OCI-LY7 (cell line): ENCODE measurements around the gene SP140L. TPM values are rescaled to one million over a fixed set of nuclear protein-coding genes. Genes with fewer than 3 reads are reported as not detected.

Experiments used
- Bru-seq: library from RNA; stranded (reverse); fragments of 400-500 nt; gene quantifications from one replicate; lab custom pipeline; 2021; lab: Mats Ljungman, UMichigan
- BruChase-seq, 2 experiments: library from RNA; stranded (reverse); fragments of 400-500 nt; gene quantifications; one replicate each; lab custom pipeline; 2021; lab: Mats Ljungman, UMichigan
- BruUV-seq: library from RNA; stranded (reverse); fragments of 400-500 nt; replicated peaks from 2 replicates; lab custom pipeline; 2021; lab: Mats Ljungman, UMichigan
- CTCF ChIA-PET: fragments of 300-600 bp; sonication (Branson Sonifier 250); formaldehyde crosslinking; loops from one replicate; lab custom pipeline; 2022; ENCODE audit warnings: antibody characterized with exemption; ENCODE audit not compliant: unreplicated experiment; lab: Charles Lee
- POLR2A ChIA-PET: fragments of 300-600 bp; sonication (Branson Sonifier 250); formaldehyde crosslinking; loops from one replicate; lab custom pipeline; 2022; ENCODE audit warnings: antibody characterized with exemption; lab: Charles Lee
- DNase-seq: peaks from one replicate; pipeline ENCODE4 v3.0.0-alpha.2; 2015; ENCODE audit warnings: low spot score
- H2AFZ ChIP-seq: fragments of 200-600 bp; sonication (generic), shearing (Covaris generic); 2 replicates; pipeline ENCODE4 v1.6.1; 2014; ENCODE audit warnings: mild to moderate bottlenecking, antibody characterized with exemption, low read length, moderate library complexity
- H3K27ac ChIP-seq: fragments of 200-600 bp; sonication (generic); 2 replicates; pipeline ENCODE4 v1.5.1; 2014; ENCODE audit warnings: mixed run types, low read depth, mild to moderate bottlenecking, moderate library complexity, low read length, inconsistent platforms; ENCODE audit not compliant: poor library complexity, severe bottlenecking
- H3K36me3 ChIP-seq: fragments of 200-600 bp; sonication (generic); 2 replicates; pipeline ENCODE4 v1.6.1; 2014; ENCODE audit warnings: mild to moderate bottlenecking, antibody characterized with exemption, low read length, moderate library complexity, mixed read lengths; ENCODE audit not compliant: insufficient read depth
- H3K4me1 ChIP-seq: fragments of 200-600 bp; sonication (generic); 2 replicates; pipeline ENCODE4 v1.5.1; 2014; ENCODE audit warnings: mild to moderate bottlenecking, low read length; ENCODE audit not compliant: insufficient read depth, poor library complexity, severe bottlenecking
- H3K4me2 ChIP-seq: fragments of 200-600 bp; sonication (generic); 2 replicates; pipeline ENCODE4 v1.6.1; 2014; ENCODE audit warnings: mild to moderate bottlenecking, low read length
- H3K4me3 ChIP-seq: fragments of 200-600 bp; sonication (generic); 2 replicates; pipeline ENCODE4 v1.5.1; 2014; ENCODE audit warnings: mild to moderate bottlenecking, low read depth, low read length; ENCODE audit not compliant: poor library complexity, severe bottlenecking
- H3K79me2 ChIP-seq: fragments of 200-600 bp; sonication (generic); 2 replicates; pipeline ENCODE4 v1.6.1; 2016; ENCODE audit warnings: low read depth, mild to moderate bottlenecking, low read length, moderate library complexity, mixed read lengths; ENCODE audit not compliant: insufficient read depth
- H3K9me2 ChIP-seq: fragments of 200-600 bp; sonication (generic); 2 replicates; pipeline ENCODE4 v1.6.1; 2016; ENCODE audit warnings: mild to moderate bottlenecking, low read length, mixed read lengths; ENCODE audit not compliant: insufficient read depth
- H3K9me3 ChIP-seq: fragments of 200-600 bp; sonication (generic); 2 replicates; pipeline ENCODE4 v1.6.1; 2014; ENCODE audit warnings: mild to moderate bottlenecking, mixed run types, low read length, mixed read lengths
- H4K20me1 ChIP-seq: fragments of 200-600 bp; sonication (generic); 2 replicates; pipeline ENCODE4 v1.6.1; 2014; ENCODE audit warnings: mild to moderate bottlenecking, antibody characterized with exemption, low read length, moderate library complexity, mixed read lengths; ENCODE audit not compliant: insufficient read depth
- EZH2phosphoT487 ChIP-seq: fragments of 200-600 bp; sonication (generic); IDR thresholded peaks from 2 replicates; pipeline ENCODE4 v1.6.1; 2018; ENCODE audit warnings: low read depth, borderline replicate concordance, mild to moderate bottlenecking, mixed run types, antibody characterized with exemption, low read length, moderate library complexity, mixed read lengths
- intact Hi-C: fragments of 100-400 bp; cut with micrococcal nuclease; formaldehyde crosslinking; loops from one replicate; pipeline ENCODE4 v1.10.0; 2022; ENCODE audit not compliant: unreplicated experiment
- long read RNA-seq: library from polyadenylated mRNA; stranded (forward); transcript quantifications from one replicate; pipeline ENCODE4 v2.0.0, GENCODE V29; 2022
- total RNA-seq, 2 experiments: library from RNA; depleted of rRNA in 1 of 2; stranded (reverse); fragments of >200 nt in 1 of 2; shearing (Covaris generic) in 1 of 2; gene quantifications; 2 replicates each; pipeline ENCODE4 v1.2.3, GENCODE V29; 2014 to 2022
- TF ChIP-seq, protein P1 (sequence below): fragments of 200-600 bp; sonication (generic); conservative IDR thresholded peaks from 2 replicates; pipeline ENCODE4 v1.5.1; 2014; ENCODE audit warnings: mild to moderate bottlenecking, antibody characterized with exemption, low read length, moderate library complexity, mixed read lengths

SP140L gene
- total RNA-seq (2014; rRNA removed; shearing (Covaris generic)) = 7.5 and 10.4 TPM in 2 replicates
- total RNA-seq (2022) = 17.0 and 19.3 TPM in 2 replicates
- percentile 67 among the genes with signal in this experiment for Bru-seq, nascent RNA
- BruChase-seq, experiment 1, labeled RNA remaining after a 6-hour chase = percentile 56 among the genes with signal in this experiment
- BruChase-seq, experiment 2, labeled RNA remaining after a 2-hour chase = percentile 58 among the genes with signal in this experiment
- long read RNA-seq, transcript SP140L-201 (18 exons, 2,502 nt) = minor isoform, 6 of 29 reads
- long read RNA-seq, transcript SP140L-203 (19 exons, 2,665 nt) = major isoform, 8 of 29 reads
- long read RNA-seq, partial matches to known transcripts = 3 of 29 reads
- long read RNA-seq, other reads (novel, unspliced or antisense) = 12 of 29 reads

DNA sequence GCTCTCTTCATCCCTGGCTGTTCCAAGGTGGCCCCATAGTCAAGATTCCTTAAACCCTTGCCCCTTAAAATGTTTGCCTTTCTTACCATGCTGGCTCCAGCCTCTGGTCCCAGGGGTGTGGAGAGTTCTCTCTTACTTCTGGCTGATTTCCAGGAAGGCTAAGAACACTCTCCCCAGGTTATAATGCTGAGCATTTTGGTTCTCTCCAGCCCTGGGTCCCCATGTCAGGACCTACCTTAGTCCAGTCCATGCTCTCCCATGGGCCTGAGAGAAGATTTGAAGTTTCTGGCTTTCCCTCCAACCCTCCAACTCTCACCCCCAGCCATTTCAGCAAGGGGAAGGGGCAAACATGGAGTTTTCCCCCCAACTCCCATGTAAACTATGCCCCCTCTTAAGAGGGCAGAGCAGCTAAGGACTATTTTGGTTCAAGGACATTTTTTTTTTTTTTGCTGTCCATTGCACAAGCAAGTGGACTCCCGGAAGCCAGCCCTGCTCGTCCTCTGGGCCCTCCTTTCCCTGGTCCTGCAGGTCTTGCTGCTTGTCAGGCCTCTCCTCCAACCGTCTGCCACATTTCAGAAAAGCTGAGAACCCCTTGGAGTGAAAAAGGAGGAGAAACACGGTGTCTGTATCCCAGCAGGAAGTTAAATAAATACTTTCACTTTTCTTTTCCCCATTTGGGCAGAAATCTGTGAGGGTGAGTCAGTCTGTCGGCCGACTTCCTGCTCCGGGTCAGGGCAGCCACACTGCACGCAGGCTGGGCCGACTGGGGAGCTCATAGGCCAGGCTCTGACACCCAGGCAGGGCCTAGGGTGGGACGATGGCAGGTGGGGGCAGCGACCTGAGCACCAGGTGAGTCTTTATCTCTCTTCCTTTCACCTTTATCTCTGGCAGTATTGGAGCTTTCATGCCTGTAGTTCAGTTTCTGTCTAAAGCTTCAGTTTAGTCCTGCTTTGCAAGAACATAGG lies at the start of gene SP140L:
Gene SP140L (plus strand): TSS at position 741 of the 965 bp plus-strand sequence. CDS start 77 bp downstream, at position 818.
- CTCF ChIA-PET = interaction anchor here (0.5 kb wide), 1 partner anchor 255 kb away, joined by 3 read pairs; no protein-coding TSS in a partner anchor
- BruUV-seq = TSS peak; percentile 81
- H3K4me1 ChIP-seq = peaks cover 29% of the 10 kb centered on the region

DNA sequence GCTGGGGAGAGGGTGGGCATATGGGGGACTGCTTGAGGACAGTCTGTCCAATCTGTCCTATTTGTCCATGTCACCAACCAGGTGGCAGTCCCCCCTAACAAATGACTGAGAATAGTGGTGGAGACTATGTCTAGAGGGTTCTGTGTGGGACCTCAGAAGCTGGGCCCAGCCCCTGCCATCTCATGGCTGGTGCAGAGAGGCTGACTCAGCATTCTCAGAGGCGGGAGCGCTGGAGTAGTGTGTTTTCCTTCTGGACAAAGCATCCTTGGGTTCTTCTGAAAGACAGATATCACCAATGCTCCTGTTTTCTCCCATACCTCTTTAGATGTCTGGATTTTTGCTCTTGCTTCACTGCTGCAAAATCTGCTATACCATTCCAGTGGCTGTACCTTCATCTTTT lies 44.1 kb upstream of the SP140L start:
- H3K27ac ChIP-seq = no peak overlapping the region
- no peaks in the 10 kb centered on the region for H3K4me1 ChIP-seq
- H3K79me2 ChIP-seq = no peaks in the 10 kb centered on the region
- H3K9me2 ChIP-seq = no peaks in the 10 kb centered on the region
- TF ChIP-seq, protein P1, sequence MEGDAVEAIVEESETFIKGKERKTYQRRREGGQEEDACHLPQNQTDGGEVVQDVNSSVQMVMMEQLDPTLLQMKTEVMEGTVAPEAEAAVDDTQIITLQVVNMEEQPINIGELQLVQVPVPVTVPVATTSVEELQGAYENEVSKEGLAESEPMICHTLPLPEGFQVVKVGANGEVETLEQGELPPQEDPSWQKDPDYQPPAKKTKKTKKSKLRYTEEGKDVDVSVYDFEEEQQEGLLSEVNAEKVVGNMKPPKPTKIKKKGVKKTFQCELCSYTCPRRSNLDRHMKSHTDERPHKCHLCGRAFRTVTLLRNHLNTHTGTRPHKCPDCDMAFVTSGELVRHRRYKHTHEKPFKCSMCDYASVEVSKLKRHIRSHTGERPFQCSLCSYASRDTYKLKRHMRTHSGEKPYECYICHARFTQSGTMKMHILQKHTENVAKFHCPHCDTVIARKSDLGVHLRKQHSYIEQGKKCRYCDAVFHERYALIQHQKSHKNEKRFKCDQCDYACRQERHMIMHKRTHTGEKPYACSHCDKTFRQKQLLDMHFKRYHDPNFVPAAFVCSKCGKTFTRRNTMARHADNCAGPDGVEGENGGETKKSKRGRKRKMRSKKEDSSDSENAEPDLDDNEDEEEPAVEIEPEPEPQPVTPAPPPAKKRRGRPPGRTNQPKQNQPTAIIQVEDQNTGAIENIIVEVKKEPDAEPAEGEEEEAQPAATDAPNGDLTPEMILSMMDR = no peak
- no peak for TF ChIP-seq EZH2phosphoT487
- no peak for DNase-seq
- POLR2A ChIA-PET = no interaction called here
- H4K20me1 ChIP-seq = no peaks in the 10 kb centered on the region
- H3K4me3 ChIP-seq = no peak overlapping the region
- no peaks in the 10 kb centered on the region for H3K36me3 ChIP-seq
- CTCF ChIA-PET = no interaction called here
- H3K9me3 ChIP-seq = peaks cover 10% of the 10 kb centered on the region
- H3K4me2 ChIP-seq = no peak overlapping the region
- BruUV-seq = no TSS peak
- H2AFZ ChIP-seq = no peak overlapping the region
- intact Hi-C loops = no loop called here

More for the DNA sequence above, at the start of gene SP140L:
- Histone ChIP-seq H3K79me2 (peaks cover 16% of the 10 kb centered on the region; the same call in 1 of the 2 replicates), H3K9me2 (no peaks in the 10 kb centered on the region), H3K4me3 (peak within 1 kb of the TSS; percentile 69), H4K20me1 (no peaks in the 10 kb centered on the region), H3K4me2 (peak within 1 kb of the TSS; percentile 87), H3K27ac (peak within 1 kb of the TSS; percentile 75), H3K9me3 (peaks cover 11% of the 10 kb centered on the region; the same call in 1 of the 2 replicates), H2AFZ (peak within 1 kb of the TSS; percentile 94), H3K36me3 (no peaks in the 10 kb centered on the region; the same call in 1 of the 2 replicates)
- POLR2A ChIA-PET = interaction anchor here (0.6 to 1.9 kb wide), 11 partner anchors 8 to 284 kb away, joined by 3 to 14 read pairs (median 3); partner anchors contain the start of genes SP100 and SP110
- DNase-seq = peak; percentile 84
- TF ChIP-seq EZH2phosphoT487 = no peak
- TF ChIP-seq, protein P1 = no peak
- intact Hi-C loops = loop anchor here (2.0 to 5.0 kb wide), 4 partner anchors 91 to 276 kb away; partner anchors contain the start of gene SP100
